SK-N-MC (cell line): ENCODE results near the gene THAP11.

Experiments
- EZH2 ChIP-seq: fragments of 200-600 bp; sonication (generic); IDR thresholded peaks from one replicate; pipeline ENCODE4 v1.6.1; 2017; ENCODE audit warnings: antibody characterized with exemption
- FOXP2 ChIP-seq: optimal IDR thresholded peaks from 2 replicates; pipeline ENCODE3; 2011; ENCODE audit warnings: mild to moderate bottlenecking, moderate library complexity; ENCODE audit not compliant: insufficient read depth; ENCODE audit errors: extremely low read length, control extremely low read depth
- POLR2AphosphoS5 ChIP-seq: IDR thresholded peaks from 2 replicates; pipeline ENCODE4 v1.6.1; 2012; ENCODE audit warnings: mild to moderate bottlenecking, low read depth, low read length, borderline replicate concordance

GRCh38 chr16:67858500-67858899 is 16.4 kb downstream of the THAP11 start:
- TF ChIP-seq POLR2AphosphoS5: no peak
- TF ChIP-seq EZH2: no peak
- no peak for TF ChIP-seq FOXP2
